Erythroblast (primary cell): ENCODE data around the gene CR2.

Experiments
- GATA1 ChIP-seq: IDR thresholded peaks from 2 replicates; pipeline ENCODE4 v1.6.1; 2011; ENCODE audit warnings: low read depth, mild to moderate bottlenecking, control low read depth, low read length, moderate library complexity
- POLR2A ChIP-seq: IDR thresholded peaks from 2 replicates; pipeline ENCODE4 v1.6.1; 2011; ENCODE audit warnings: mild to moderate bottlenecking, low read length

- TF ChIP-seq POLR2A (no peak), GATA1 (no peak)
Observed at GRCh38 chr1:207427832-207428585, 26.1 kb upstream of the CR2 start.
